GM18517 (cell line): Measurements from ENCODE around the gene PBX3.

Source experiments
- ATAC-seq: cut with Tn5 transposase; IDR thresholded peaks from one replicate; pipeline ENCODE4 v1.9.1; 2021; ENCODE audit warnings: mild to moderate bottlenecking, moderate library complexity; ENCODE audit not compliant: unreplicated experiment

Gene PBX3

DNA sequence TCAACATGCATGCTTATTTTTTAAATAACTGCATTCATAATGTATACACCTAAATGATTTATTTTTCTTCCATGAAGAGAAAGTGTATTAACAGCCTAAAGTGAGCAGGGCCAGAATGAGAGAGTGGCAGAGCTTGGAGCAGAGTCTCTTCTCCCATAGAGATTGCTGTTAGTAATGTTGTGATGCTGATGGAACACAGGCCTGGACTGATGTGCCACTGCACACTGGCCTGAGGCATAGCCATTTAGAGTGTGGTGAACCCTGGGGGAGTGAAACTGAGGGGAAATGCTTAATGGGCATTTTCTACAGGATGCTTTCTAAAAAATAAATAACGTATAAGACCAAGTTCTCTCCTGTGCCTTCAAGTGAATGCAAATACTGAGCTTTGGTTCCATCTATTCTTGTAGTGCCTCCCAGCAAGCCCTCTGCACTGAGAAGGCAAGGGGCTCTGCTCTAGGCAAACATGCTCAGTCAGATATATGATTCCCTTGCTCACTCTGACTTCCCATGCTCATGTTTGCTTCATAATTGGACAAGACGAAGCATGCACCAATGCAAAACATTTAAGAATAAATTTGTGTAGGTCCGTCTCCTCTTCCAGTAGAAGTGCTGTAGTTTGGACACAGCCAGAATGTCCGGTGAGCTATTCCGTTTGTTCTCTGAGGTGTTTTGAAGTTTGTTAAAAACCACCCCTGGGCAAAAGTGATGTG is 185.7 kb downstream of the PBX3 start:
- no peak for ATAC-seq

DNA sequence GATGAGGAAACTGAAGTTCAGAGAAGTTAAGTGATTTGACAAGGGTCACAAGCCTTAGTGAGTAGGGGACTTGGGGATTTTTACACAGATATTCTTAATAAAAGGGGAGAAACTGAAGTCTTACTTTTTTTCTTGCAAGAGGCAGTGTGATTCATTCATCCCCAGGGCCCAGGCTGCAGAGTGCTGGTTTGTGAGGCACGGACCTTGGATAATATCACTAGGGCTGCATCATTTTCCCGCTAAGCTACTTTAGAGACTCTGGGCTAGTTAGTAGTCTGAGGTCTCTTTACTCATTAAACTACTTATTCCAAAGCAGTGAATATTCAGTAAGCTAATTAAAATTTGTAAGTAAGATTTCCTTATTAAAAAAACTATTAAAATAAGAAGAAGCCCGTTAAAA is 195.0 kb downstream of the PBX3 start:
- ATAC-seq: no peak

DNA sequence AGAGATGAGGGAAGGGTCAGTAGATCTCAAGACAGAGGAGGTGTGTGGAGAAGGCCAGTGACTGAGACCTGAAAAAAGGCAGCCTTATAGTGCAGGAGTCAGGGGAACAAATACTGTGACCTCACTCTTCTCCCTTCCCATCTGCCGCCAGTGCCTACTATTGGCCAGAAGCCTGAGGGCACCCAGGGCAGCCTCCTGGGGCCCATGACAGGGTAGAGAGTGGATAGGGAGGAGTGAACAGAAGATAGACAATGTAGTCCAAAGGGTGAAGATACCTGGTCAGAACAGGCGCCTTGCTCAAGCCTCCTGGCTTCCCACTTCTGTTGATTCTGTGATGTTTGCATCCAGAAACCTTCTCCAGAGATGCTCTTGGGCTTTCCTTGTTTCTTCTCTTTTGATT is 196.7 kb downstream of the PBX3 start:
- ATAC-seq: no peak

DNA sequence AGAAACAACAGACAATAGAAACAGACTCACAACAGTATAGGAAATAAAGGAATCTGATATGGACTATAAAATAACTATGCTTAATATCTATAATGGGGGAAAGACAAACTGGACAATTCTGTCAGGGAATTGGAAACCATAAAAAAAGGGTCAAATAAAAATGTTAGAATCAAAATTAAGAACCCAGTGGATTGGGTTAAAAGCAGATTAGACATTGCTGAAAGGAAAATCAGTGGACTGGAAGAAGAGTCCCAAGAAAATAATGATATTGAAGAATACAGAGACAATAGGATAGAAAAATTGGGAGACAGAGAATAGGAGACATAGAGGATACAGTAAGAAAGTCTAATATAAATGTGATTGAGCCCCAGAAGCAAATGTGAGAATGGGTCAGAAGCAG is 199.2 kb downstream of the PBX3 start:
- ATAC-seq: no peak

DNA sequence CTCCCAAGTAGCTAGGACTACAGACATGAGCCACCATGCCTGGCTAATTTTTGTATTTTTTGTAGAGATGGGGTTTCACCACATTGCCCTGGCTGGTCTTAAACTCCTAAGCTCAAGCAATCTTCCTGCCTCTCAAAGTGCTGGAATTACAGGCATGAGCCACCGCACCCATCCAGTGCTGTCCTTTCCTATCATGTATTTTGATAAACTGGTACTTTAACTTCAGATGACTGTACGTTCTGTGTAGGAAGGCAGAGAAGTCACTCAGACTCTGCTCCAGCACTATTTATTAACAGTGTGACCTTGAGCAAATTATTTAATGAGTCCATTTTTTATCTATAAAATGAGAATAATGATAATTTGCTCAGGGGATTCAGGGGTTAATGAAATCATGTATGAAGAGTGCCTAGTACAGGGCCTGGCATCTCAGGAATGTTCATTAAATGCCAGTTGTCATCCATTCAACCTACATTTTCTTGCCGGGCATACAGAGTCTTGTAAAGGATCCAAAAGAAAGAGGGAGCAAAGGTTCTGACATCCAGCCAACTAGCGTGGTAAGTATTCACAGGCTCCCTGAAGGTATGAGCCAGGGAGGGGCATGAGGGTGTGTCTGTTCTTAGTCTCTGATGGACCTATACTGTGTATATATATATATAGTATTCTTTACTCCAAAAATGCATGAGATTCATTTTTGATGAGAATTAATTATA is 201.9 kb downstream of the PBX3 start:
- ATAC-seq: no peak

GRCh38 chr9:125949703-125950460 is 202.7 kb downstream of the PBX3 start:
- ATAC-seq: no peak

DNA sequence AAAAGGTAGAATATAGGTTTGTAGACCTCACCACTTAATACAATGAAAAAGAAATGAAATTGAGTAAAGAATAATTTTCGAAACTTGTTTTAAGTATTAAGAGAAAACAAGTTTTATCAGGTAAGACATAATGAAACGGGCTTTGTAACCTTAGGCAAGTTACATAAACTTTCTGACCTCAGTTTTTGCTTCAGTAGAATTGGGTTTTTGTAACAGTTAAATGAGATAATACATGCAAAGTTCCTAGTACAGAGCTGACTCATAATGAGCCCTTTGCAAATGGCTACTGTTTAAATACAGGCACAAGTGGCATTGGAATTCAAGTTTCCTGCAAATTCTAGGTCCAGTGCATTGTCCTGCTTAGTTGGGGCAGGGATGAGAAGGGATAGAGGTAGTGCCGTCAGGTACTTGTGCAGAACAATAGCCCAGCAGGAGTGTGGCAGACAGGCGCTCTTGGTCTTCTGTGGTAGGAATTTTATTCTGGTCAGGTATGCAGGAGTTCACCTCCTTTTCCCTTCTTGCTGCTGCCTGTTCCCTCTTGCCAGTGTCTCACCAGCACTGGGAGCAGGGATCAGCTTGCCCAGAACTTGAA is 203.8 kb downstream of the PBX3 start:
- ATAC-seq: no peak

GRCh38 chr9:125953314-125954019 is 206.3 kb downstream of the PBX3 start:
- no peak for ATAC-seq

GRCh38 chr9:125956102-125956501 is 208.9 kb downstream of the PBX3 start:
- no peak for ATAC-seq

DNA sequence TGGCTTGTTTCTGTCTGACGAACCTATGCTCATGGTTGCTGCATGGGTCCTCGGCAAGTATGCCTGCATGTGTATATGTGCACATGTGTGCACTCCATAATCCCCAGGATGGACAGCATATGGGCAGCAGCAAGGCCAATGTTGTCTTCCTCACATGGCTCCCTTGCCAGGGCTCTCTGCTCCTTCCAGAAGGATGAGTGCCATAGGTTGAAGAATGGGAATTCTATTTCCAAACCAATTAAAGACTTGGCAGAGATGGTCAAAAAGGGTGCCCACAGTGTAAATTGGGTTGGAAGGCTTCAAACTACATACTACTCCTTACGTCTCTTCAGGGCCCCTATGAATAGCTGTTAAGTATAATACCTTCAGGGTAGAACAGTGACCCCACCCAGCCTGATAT is 212.1 kb downstream of the PBX3 start:
- ATAC-seq: no peak

DNA sequence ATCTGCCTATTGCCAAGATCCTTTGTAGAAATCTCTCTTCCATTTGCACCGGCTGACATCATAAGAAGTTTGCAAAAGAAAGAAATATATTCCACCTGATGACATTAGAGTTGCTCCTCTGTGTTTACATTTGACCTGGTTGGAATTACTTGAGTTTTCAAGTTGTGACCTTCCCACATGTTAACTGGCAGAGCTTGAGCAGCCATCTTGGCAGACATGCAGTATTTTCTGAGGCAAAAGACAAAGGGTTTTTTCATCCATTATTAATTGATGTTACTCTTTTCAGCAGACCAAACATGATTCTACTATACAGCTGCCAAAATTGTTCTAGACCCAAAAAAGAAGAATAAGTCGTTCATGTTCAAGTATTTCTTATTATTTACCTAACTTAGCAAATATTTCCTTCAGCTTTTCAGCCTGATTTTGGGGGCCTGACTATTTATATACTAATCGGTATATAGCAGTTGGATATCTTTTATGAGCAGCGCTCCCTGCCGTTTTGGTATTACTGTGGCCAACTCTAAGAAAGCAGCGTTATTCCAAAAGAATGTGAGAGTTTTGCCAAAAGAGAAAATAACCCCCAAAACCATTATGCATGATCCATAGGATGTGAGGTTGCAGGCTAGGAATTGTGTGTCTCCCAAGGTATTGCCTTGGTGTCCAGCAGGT is 212.9 kb downstream of the PBX3 start:
- ATAC-seq: no peak

GRCh38 chr9:125960626-125961025 is 213.5 kb downstream of the PBX3 start:
- no peak for ATAC-seq

- ATAC-seq: no peak
Observed at GRCh38 chr9:125961072-125961471, 213.9 kb downstream of the PBX3 start.

DNA sequence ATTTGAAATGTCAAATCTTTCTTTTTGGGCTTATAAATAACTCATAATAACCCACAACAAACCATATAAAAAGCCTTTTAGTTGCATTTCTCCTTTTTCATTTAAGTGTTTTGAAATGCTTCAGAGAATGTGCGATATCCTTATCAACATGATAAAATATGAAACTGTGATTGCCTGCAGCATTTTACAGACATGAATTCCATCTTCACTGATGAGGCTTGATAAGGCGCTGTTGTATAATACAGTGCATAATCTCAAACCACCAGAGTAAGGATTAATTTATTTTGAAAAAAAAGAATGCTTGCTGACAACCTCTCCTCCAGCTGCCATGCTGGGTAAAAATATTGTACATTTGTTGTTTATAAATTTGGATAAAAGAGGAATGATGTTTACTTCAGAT is 216.8 kb downstream of the PBX3 start:
- ATAC-seq: no peak

GRCh38 chr9:125964702-125965225 is 217.6 kb downstream of the PBX3 start:
- no peak for ATAC-seq

- ATAC-seq: no peak
Observed at GRCh38 chr9:125965477-125965876, 218.3 kb downstream of the PBX3 start.

GRCh38 chr9:125966466-125966865 is 219.3 kb downstream of the PBX3 start:
- ATAC-seq: no peak

GRCh38 chr9:125966959-125967711 is 220.0 kb downstream of the PBX3 start:
- ATAC-seq: no peak

GRCh38 chr9:125968714-125969374 is 221.7 kb downstream of the PBX3 start:
- no peak for ATAC-seq
